ENCODE results near the gene USP16.
"Not testable (repeated sequence)": the region's sequence is repeated elsewhere in the genome, so short reads cannot be mapped to it uniquely, and the experiment has no call there.

The USP16 gene

DNA sequence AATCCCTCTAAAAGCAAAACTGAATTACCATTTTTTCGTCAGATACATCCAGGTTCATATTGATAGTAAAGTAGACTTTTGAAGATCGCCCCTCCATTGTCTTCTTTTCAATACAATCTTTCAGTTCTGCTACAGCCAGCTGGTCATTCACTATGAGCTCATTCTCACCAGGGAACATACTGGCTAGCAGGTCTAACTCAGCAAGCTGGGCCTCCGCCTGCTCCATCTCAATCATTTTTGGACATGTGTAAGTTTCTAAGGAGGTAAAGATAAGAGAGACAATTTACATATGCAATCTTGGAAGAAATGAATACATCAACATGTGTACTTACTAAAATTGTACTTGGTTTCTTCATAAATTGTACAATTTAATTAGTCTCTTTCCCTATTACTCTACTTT, 16.1 kb upstream of the USP16 start:
- H3K36me3 ChIP-seq (ENCODE audit: insufficient read depth), result no peaks in the 10 kb centered on the region
- no peak overlapping the region for H2AFZ ChIP-seq (ENCODE audit: low read depth)
- no peaks in the 10 kb centered on the region for H3K4me1 ChIP-seq (ENCODE audit: low read depth, poor library complexity, severe bottlenecking)
- H3K27ac ChIP-seq, result no peak overlapping the region
- no peaks in the 10 kb centered on the region for H3K79me2 ChIP-seq (ENCODE audit: insufficient read depth, low read depth)
- no peak overlapping the region for H3K9ac ChIP-seq
- TF ChIP-seq, protein P1, sequence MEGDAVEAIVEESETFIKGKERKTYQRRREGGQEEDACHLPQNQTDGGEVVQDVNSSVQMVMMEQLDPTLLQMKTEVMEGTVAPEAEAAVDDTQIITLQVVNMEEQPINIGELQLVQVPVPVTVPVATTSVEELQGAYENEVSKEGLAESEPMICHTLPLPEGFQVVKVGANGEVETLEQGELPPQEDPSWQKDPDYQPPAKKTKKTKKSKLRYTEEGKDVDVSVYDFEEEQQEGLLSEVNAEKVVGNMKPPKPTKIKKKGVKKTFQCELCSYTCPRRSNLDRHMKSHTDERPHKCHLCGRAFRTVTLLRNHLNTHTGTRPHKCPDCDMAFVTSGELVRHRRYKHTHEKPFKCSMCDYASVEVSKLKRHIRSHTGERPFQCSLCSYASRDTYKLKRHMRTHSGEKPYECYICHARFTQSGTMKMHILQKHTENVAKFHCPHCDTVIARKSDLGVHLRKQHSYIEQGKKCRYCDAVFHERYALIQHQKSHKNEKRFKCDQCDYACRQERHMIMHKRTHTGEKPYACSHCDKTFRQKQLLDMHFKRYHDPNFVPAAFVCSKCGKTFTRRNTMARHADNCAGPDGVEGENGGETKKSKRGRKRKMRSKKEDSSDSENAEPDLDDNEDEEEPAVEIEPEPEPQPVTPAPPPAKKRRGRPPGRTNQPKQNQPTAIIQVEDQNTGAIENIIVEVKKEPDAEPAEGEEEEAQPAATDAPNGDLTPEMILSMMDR (conservative IDR thresholded peaks at IDR 0.05; ENCODE audit: low read depth, low read length), result no peak
- no peak overlapping the region for H3K4me2 ChIP-seq
- no peaks in the 10 kb centered on the region for H3K27me3 ChIP-seq (ENCODE audit: insufficient read depth, low read depth)
- no peak overlapping the region for H3K4me3 ChIP-seq (IDR thresholded peaks at IDR 0.05; ENCODE audit: insufficient read depth, low read depth, low read length)
- H4K20me1 ChIP-seq (ENCODE audit: insufficient read depth), result no peaks in the 10 kb centered on the region

GRCh38 chr21:29011236-29011635, 13.2 kb upstream of the USP16 start:
- not testable (repeated sequence) for H3K4me1 ChIP-seq (ENCODE audit: low read depth, poor library complexity, severe bottlenecking); H3K27me3 ChIP-seq (ENCODE audit: insufficient read depth, low read depth); H4K20me1 ChIP-seq (ENCODE audit: insufficient read depth); H3K4me3 ChIP-seq (IDR thresholded peaks at IDR 0.05; ENCODE audit: insufficient read depth, low read depth, low read length); H3K9ac ChIP-seq; H3K27ac ChIP-seq; H3K79me2 ChIP-seq (ENCODE audit: insufficient read depth, low read depth); H3K36me3 ChIP-seq (ENCODE audit: insufficient read depth); H3K4me2 ChIP-seq; H2AFZ ChIP-seq (ENCODE audit: low read depth)

- peak overlapping the region; percentile 97 for H3K4me2 ChIP-seq
- H3K27ac ChIP-seq, result no peak overlapping the region
- H3K4me3 ChIP-seq (IDR thresholded peaks at IDR 0.05; ENCODE audit: insufficient read depth, low read depth, low read length), result no peak overlapping the region
- H3K9ac ChIP-seq, result no peak overlapping the region; the same call in 1 of the 2 replicates
- H4K20me1 ChIP-seq (ENCODE audit: insufficient read depth), result no peaks in the 10 kb centered on the region
- peaks cover 14% of the 10 kb centered on the region for H3K4me1 ChIP-seq (ENCODE audit: low read depth, poor library complexity, severe bottlenecking)
- no peaks in the 10 kb centered on the region for H3K27me3 ChIP-seq (ENCODE audit: insufficient read depth, low read depth)
- H3K79me2 ChIP-seq (ENCODE audit: insufficient read depth, low read depth), result peaks cover 17% of the 10 kb centered on the region
- TF ChIP-seq, protein P1 (conservative IDR thresholded peaks at IDR 0.05; ENCODE audit: low read depth, low read length), result no peak
- no peaks in the 10 kb centered on the region for H3K36me3 ChIP-seq (ENCODE audit: insufficient read depth)
- no peak overlapping the region for H2AFZ ChIP-seq (ENCODE audit: low read depth)
Measured at GRCh38 chr21:29017639-29018237, 6.7 kb upstream of the USP16 start.

- H3K27ac ChIP-seq, result peak overlapping the region; percentile 72
- H3K4me3 ChIP-seq (IDR thresholded peaks at IDR 0.05; ENCODE audit: insufficient read depth, low read depth, low read length), result peak overlapping the region; percentile 44
- peak overlapping the region; percentile 94 for H3K9ac ChIP-seq
- peak overlapping the region; percentile 91 for H2AFZ ChIP-seq (ENCODE audit: low read depth)
- H3K79me2 ChIP-seq (ENCODE audit: insufficient read depth, low read depth), result peaks cover 17% of the 10 kb centered on the region
- H3K4me1 ChIP-seq (ENCODE audit: low read depth, poor library complexity, severe bottlenecking), result peaks cover 14% of the 10 kb centered on the region
- peak overlapping the region; percentile 97 for H3K4me2 ChIP-seq
- H3K36me3 ChIP-seq (ENCODE audit: insufficient read depth), result no peaks in the 10 kb centered on the region
- H3K27me3 ChIP-seq (ENCODE audit: insufficient read depth, low read depth), result no peaks in the 10 kb centered on the region
- TF ChIP-seq, protein P1 (conservative IDR thresholded peaks at IDR 0.05; ENCODE audit: low read depth, low read length), result no peak
- no peaks in the 10 kb centered on the region for H4K20me1 ChIP-seq (ENCODE audit: insufficient read depth)
Measured at GRCh38 chr21:29018540-29018939, 5.9 kb upstream of the USP16 start.

GRCh38 chr21:29022166-29022565, 2.3 kb upstream of the USP16 start:
- no peak overlapping the region for H2AFZ ChIP-seq (ENCODE audit: low read depth)
- no peaks in the 10 kb centered on the region for H3K27me3 ChIP-seq (ENCODE audit: insufficient read depth, low read depth)
- TF ChIP-seq, protein P1 (conservative IDR thresholded peaks at IDR 0.05; ENCODE audit: low read depth, low read length), result no peak
- H3K27ac ChIP-seq, result no peak overlapping the region
- H3K79me2 ChIP-seq (ENCODE audit: insufficient read depth, low read depth), result peaks cover 41% of the 10 kb centered on the region
- no peak overlapping the region for H3K4me3 ChIP-seq (IDR thresholded peaks at IDR 0.05; ENCODE audit: insufficient read depth, low read depth, low read length)
- no peaks in the 10 kb centered on the region for H4K20me1 ChIP-seq (ENCODE audit: insufficient read depth)
- H3K36me3 ChIP-seq (ENCODE audit: insufficient read depth), result no peaks in the 10 kb centered on the region
- no peak overlapping the region for H3K4me2 ChIP-seq
- no peak overlapping the region for H3K9ac ChIP-seq
- H3K4me1 ChIP-seq (ENCODE audit: low read depth, poor library complexity, severe bottlenecking), result peaks cover 30% of the 10 kb centered on the region

All from KMS-11 (cell line).